OCI-LY7 (cell line): Measurements from ENCODE around the gene DOCK7.

Experiments
- CTCF ChIP-seq: fragments of 200-600 bp; sonication (generic); conservative IDR thresholded peaks from 2 replicates; pipeline ENCODE4 v1.5.1; 2014; ENCODE audit warnings: mild to moderate bottlenecking, antibody characterized with exemption, low read length, moderate library complexity, mixed read lengths
- EZH2phosphoT487 ChIP-seq: fragments of 200-600 bp; sonication (generic); IDR thresholded peaks from 2 replicates; pipeline ENCODE4 v1.6.1; 2018; ENCODE audit warnings: low read depth, borderline replicate concordance, mild to moderate bottlenecking, mixed run types, antibody characterized with exemption, low read length, moderate library complexity, mixed read lengths

GRCh38 chr1:62436039-62436465, 252.1 kb downstream of the DOCK7 start:
- TF ChIP-seq CTCF (no peak), EZH2phosphoT487 (no peak)
